ENCODE results near the gene LRRC10B. TPM values are rescaled to one million over a fixed set of nuclear protein-coding genes. Genes with fewer than 3 reads are reported as not detected.
"Not testable (repeated sequence)": the region's sequence is repeated elsewhere in the genome, so short reads cannot be mapped to it uniquely, and the experiment has no call there.

Gene LRRC10B
- total and polyA plus RNA-seq, 2 experiments from 2014 or later: 0.43 TPM; not detected in 1

DNA sequence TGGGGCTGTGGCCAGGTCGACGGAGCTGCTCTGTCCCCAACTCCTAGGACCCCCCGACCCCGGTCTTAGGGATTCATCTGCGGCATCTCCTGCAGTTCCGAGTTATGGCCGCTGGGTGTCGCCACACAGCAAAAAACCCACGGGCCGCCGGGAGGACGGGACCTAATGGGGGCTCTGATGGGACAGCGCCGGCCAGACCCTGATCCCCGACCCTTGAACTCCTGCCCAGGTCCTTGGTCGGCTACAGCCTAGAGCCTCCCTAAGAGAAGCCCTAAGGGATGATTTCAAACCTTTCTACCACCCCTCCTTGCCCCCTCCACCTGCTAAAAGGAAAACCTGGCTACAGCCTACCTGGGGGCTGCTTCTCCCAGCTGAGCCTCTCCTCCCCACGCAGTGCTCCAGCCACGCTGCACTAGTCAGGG, 30.8 kb upstream of the LRRC10B start:
- H3K36me3 ChIP-seq (ENCODE audit: low read depth): no peaks in the 10 kb centered on the region
- peaks cover 26% of the 10 kb centered on the region for H3K4me1 ChIP-seq (ENCODE audit: insufficient read depth)
- H3K4me3 ChIP-seq: no peak overlapping the region
- H3K9me2 ChIP-seq (ENCODE audit: insufficient read depth): no peaks in the 10 kb centered on the region
- no peaks in the 10 kb centered on the region for H4K20me1 ChIP-seq (ENCODE audit: insufficient read depth)
- no peaks in the 10 kb centered on the region for H3K9me3 ChIP-seq (ENCODE audit: low read depth)
- WGBS, 2 experiments (ENCODE audit: low coverage in 1 of 2, low lambda C conversion rate in 2 of 2, missing lambda C conversion rate in 2 of 2): 1 to 2% methylated on average over 16 to 18 of the region's 18 CpGs
- no peaks in the 10 kb centered on the region for H3K79me2 ChIP-seq (ENCODE audit: insufficient read depth)
- H3K27ac ChIP-seq: no peak overlapping the region
- peak overlapping the region; percentile 53 for H3K4me2 ChIP-seq (ENCODE audit: unreplicated experiment)
- in situ Hi-C loops (cut with MboI): loop anchor here (10.0 kb wide), 1 partner anchor 157 kb away; no protein-coding TSS in a partner anchor
- no peak overlapping the region for H3K9ac ChIP-seq
- no peaks in the 10 kb centered on the region for H3K27me3 ChIP-seq (replicated peaks; ENCODE audit: insufficient read depth)
- TF ChIP-seq EZH2 (IDR thresholded peaks at IDR 0.05; ENCODE audit: insufficient read depth, poor library complexity, severe bottlenecking) (no peak), EZH2phosphoT487 (IDR thresholded peaks at IDR 0.05; ENCODE audit: insufficient read depth, low read depth) (no peak)
- DNase-seq: peak; percentile 56
- peaks cover 16% of the 10 kb centered on the region for H3F3A ChIP-seq (ENCODE audit: insufficient read depth)
- no peak overlapping the region for H2AFZ ChIP-seq

DNA sequence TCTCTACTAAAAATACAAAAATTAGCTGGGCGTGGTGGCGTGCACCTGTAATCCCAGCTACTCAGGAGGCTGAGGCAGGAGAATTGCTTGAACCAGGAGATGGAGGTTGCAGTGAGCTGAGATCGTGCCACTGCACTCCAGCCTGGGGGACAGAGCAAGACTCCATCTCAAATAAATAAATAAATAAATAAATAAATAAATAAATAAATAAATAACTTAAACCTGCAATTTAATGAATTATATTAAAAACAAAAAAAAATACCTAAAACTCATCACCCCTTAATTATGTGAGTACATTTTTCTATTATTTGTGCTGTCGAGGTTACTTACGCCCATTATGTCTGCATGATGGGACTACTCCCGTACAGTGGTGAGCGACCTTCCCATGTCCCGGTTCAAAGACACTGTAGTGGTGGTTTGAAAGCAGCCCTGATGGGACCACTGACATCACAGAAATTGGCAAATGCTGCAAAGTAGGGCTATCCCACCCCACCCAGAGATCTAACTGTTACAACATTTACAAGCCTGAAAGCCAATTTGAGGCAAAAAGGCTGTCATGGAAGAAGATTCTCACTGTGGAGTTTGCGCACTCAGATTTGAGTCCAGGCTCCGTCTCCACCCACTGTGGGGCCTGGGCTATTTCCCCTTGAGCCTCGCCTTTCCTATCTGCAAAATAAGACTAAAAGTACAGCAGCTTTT, 29.0 kb upstream of the LRRC10B start:
- H3K9me3 ChIP-seq (ENCODE audit: low read depth); H3F3A ChIP-seq (ENCODE audit: insufficient read depth); H4K20me1 ChIP-seq (ENCODE audit: insufficient read depth); DNase-seq; H2AFZ ChIP-seq; H3K9ac ChIP-seq; H3K9me2 ChIP-seq (ENCODE audit: insufficient read depth); H3K4me3 ChIP-seq; H3K27ac ChIP-seq; H3K36me3 ChIP-seq (ENCODE audit: low read depth); H3K27me3 ChIP-seq (replicated peaks; ENCODE audit: insufficient read depth); H3K79me2 ChIP-seq (ENCODE audit: insufficient read depth); H3K4me2 ChIP-seq (ENCODE audit: unreplicated experiment): not testable (repeated sequence)
- in situ Hi-C loops (cut with MboI): loop anchor here (10.0 kb wide), 1 partner anchor 155 kb away; no protein-coding TSS in a partner anchor
- 78 to 79% methylated on average over 11 of the region's 11 CpGs for WGBS, 2 experiments (ENCODE audit: low coverage in 1 of 2, low lambda C conversion rate in 2 of 2, missing lambda C conversion rate in 2 of 2)
- H3K4me1 ChIP-seq (ENCODE audit: insufficient read depth): peaks cover 10% of the 10 kb centered on the region; the same call in 1 of the 2 replicates

DNA sequence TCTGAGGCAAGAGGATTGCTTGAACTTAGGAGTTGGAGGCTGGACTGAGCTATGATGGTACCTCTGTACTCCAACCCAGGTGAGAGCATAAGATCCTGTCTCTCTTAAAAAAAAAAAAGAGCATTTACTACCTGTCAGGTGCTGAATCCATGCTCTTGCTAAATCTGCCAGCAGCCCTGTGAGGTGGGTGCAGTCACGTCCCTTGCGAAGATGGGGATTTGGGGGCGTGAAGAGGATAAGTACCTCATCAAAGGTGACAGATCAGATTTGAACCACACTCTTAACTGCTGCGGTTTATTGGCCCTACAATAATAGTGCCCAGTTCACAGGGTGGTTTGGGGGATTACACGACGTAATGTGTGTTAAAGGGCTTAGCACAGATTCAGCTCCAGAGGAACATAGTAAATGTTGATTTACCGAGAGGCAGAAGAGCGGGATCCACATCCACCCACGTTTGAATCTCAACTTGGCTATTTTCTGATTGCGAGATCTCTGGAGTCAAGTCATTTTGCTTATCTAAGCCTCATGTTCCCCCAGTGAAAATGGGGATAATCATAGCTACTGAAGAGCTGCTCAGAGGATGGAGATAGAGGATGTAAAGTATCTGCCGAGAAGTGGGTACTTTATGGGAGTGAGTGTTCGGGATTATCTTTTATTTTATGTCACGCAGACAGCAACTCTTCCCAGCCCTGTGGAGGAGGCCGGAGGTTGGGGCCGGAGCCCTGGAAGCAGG, 28.1 kb upstream of the LRRC10B start:
- no peaks in the 10 kb centered on the region for H3F3A ChIP-seq (ENCODE audit: insufficient read depth)
- no peak for TF ChIP-seq EZH2phosphoT487 (IDR thresholded peaks at IDR 0.05; ENCODE audit: insufficient read depth, low read depth)
- TF ChIP-seq EZH2 (IDR thresholded peaks at IDR 0.05; ENCODE audit: insufficient read depth, poor library complexity, severe bottlenecking): no peak
- no peak for DNase-seq
- WGBS, 2 experiments (ENCODE audit: low coverage in 1 of 2, low lambda C conversion rate in 2 of 2, missing lambda C conversion rate in 2 of 2): 72 to 76% methylated on average over 15 of the region's 15 CpGs
- H4K20me1 ChIP-seq (ENCODE audit: insufficient read depth): no peaks in the 10 kb centered on the region
- in situ Hi-C loops (cut with MboI): no loop called here
- H2AFZ ChIP-seq: no peak overlapping the region
- no peaks in the 10 kb centered on the region for H3K27me3 ChIP-seq (replicated peaks; ENCODE audit: insufficient read depth)
- no peaks in the 10 kb centered on the region for H3K9me3 ChIP-seq (ENCODE audit: low read depth)
- H3K4me2 ChIP-seq (ENCODE audit: unreplicated experiment): no peak overlapping the region
- H3K4me1 ChIP-seq (ENCODE audit: insufficient read depth): 0 out of 2 replicates have a peak, but pooled peaks cover 6% of the 10 kb centered on the region
- H3K9me2 ChIP-seq (ENCODE audit: insufficient read depth): no peaks in the 10 kb centered on the region
- H3K79me2 ChIP-seq (ENCODE audit: insufficient read depth): no peaks in the 10 kb centered on the region
- no peak overlapping the region for H3K27ac ChIP-seq
- no peaks in the 10 kb centered on the region for H3K36me3 ChIP-seq (ENCODE audit: low read depth)
- H3K9ac ChIP-seq: no peak overlapping the region
- H3K4me3 ChIP-seq: no peak overlapping the region

DNA sequence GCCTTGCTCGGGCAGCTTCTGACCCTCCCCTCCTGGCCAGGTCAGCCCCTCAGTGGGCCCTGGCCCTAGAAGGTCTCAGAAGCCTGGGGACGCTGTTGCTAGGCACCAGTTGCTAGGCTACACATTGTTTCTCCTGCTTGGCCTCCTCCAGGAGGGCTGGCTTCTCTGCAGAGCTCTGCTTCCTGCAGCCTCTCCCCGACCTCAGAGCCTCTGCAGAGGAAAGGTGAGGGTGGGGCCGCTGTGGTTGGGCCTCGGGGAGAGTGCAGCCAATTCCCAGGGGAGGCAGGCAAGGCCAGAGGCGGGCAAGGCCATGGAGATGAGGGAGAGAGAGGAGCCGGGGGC, 27.6 kb upstream of the LRRC10B start:
- Histone ChIP-seq H3K9me2 (ENCODE audit: insufficient read depth) (no peaks in the 10 kb centered on the region), H3K9ac (no peak overlapping the region), H3K27me3 (replicated peaks; ENCODE audit: insufficient read depth) (no peaks in the 10 kb centered on the region), H3K4me2 (ENCODE audit: unreplicated experiment) (no peak overlapping the region), H3K79me2 (ENCODE audit: insufficient read depth) (no peaks in the 10 kb centered on the region), H3K4me1 (ENCODE audit: insufficient read depth) (0 out of 2 replicates have a peak, but pooled peaks cover 6% of the 10 kb centered on the region), H3K4me3 (no peak overlapping the region), H3K27ac (no peak overlapping the region), H3F3A (ENCODE audit: insufficient read depth) (no peaks in the 10 kb centered on the region), H4K20me1 (ENCODE audit: insufficient read depth) (no peaks in the 10 kb centered on the region), H3K36me3 (ENCODE audit: low read depth) (no peaks in the 10 kb centered on the region), H3K9me3 (ENCODE audit: low read depth) (no peaks in the 10 kb centered on the region), H2AFZ (no peak overlapping the region)
- WGBS, 2 experiments (ENCODE audit: low coverage in 1 of 2, low lambda C conversion rate in 2 of 2, missing lambda C conversion rate in 2 of 2): 38% methylated on average over 7 of the region's 7 CpGs
- in situ Hi-C loops (cut with MboI): no loop called here
- no peak for DNase-seq
- no peak for TF ChIP-seq EZH2phosphoT487 (IDR thresholded peaks at IDR 0.05; ENCODE audit: insufficient read depth, low read depth)
- TF ChIP-seq EZH2 (IDR thresholded peaks at IDR 0.05; ENCODE audit: insufficient read depth, poor library complexity, severe bottlenecking): no peak
